Astrocyte (in vitro differentiated cells and primary cell): Measurements from ENCODE around the gene GGACT.

Experiments used
- CTCF ChIP-seq: IDR thresholded peaks from 2 replicates; pipeline ENCODE4 v1.5.1; 2011; ENCODE audit warnings: low read depth, mild to moderate bottlenecking, inconsistent platforms, low read length, moderate library complexity; ENCODE audit not compliant: insufficient read depth
- EZH2 ChIP-seq: IDR thresholded peaks from 2 replicates; pipeline ENCODE4 v1.6.1; 2012; ENCODE audit warnings: mild to moderate bottlenecking, low read length, inconsistent platforms; ENCODE audit not compliant: insufficient read depth

- TF ChIP-seq CTCF (no peak), EZH2 (no peak)
Observed at GRCh38 chr13:100625447-100625846, 36.9 kb upstream of the GGACT start.
